Fibroblast of villous mesenchyme (primary cell): ENCODE data around the gene LRFN4. TPM values are rescaled to one million over a fixed set of nuclear protein-coding genes. Genes with fewer than 3 reads are reported as not detected.

Source experiments
- DNase-seq: peaks from one replicate; pipeline ENCODE4 v3.0.0-alpha.2; 2010; ENCODE audit warnings: low read depth
- H3K4me3 ChIP-seq: 2 replicates; pipeline ENCODE4 v1.5.1; 2011; ENCODE audit warnings: low read depth, mild to moderate bottlenecking, low read length
- total RNA-seq: library from RNA; depleted of rRNA; stranded (reverse); fragments of >200 nt; gene quantifications from 2 replicates; pipeline ENCODE4 v1.2.3, GENCODE V29; 2012
- TF ChIP-seq, protein P1 (sequence below): IDR thresholded peaks from 2 replicates; pipeline ENCODE4 v1.5.1; 2012; ENCODE audit warnings: low read depth, mild to moderate bottlenecking, low read length; ENCODE audit not compliant: insufficient read depth

Gene LRFN4
- total RNA-seq, 1 donor = 9.9 TPM

DNA sequence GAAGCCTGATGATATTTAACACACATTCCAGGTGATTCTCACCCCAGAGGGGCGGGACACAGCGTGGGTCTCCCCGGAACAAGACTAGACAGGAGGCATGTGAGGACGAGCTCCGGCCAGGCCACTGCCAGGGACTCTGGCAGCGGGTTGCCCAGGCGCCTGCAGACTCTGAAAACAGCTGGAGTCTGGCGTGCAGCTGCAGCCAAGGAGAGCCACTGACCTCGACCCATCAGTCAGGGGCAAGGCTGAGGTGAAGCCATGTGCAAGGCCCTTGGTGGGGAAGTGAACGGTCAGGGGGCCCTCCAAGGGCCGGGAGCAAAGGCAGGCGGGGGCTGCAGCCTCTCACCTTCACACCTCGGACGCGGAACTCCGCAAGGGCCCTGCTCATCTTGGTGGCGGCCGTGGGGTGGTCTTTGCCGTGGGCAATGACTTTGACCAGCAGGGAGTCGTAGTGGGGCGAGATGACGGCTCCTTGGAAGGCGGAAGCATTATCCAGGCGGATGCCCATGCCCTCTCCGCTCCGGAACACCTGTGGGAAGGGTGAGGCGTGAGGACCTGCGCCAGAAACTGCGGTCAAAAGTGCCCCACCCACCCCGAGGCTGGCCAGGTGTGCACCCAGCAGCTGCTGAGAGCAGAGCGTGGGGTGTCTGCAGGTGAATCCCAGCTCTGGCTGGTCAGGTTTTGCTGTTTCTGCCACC is 6.7 kb downstream of the LRFN4 start:
- no peak overlapping the region for H3K4me3 ChIP-seq
- TF ChIP-seq, protein P1, sequence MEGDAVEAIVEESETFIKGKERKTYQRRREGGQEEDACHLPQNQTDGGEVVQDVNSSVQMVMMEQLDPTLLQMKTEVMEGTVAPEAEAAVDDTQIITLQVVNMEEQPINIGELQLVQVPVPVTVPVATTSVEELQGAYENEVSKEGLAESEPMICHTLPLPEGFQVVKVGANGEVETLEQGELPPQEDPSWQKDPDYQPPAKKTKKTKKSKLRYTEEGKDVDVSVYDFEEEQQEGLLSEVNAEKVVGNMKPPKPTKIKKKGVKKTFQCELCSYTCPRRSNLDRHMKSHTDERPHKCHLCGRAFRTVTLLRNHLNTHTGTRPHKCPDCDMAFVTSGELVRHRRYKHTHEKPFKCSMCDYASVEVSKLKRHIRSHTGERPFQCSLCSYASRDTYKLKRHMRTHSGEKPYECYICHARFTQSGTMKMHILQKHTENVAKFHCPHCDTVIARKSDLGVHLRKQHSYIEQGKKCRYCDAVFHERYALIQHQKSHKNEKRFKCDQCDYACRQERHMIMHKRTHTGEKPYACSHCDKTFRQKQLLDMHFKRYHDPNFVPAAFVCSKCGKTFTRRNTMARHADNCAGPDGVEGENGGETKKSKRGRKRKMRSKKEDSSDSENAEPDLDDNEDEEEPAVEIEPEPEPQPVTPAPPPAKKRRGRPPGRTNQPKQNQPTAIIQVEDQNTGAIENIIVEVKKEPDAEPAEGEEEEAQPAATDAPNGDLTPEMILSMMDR = no peak
- no peak for DNase-seq

DNA sequence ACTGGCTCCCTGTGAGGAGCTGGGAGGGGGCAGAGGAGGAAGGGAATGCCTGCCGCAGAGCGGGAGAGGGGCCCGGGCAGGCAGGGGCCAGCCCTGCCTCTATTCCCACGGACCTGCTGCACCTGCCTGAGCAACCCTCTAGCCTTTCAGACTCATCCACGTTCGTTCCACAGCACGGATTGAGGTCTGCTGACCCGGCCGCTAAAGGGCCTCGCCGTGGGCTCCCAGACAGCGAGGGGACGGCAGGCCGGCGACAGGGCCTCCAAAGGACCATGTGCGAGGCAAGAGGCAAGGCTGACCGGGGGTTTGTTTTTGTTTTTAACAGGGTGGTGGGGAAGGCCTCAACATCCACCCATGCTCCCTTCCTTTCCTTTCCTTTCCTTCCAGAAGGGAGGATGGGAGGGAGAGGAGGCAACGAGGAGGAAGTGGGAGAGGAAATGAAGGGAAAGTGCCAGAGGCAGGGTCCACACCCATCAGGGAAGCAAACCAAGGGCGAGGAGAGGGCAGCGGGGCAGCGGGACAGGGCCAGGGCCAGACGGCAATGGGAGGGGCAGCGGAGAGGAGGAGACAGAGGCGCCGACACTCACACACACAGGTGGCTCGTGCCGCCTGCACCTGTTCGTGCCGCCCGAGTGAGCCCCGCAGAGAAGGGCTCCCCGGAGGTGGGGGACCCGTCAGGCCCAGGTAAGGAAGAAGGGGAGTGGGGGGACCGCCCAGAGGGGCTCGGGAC is 7.5 kb downstream of the LRFN4 start:
- DNase-seq = no peak
- H3K4me3 ChIP-seq = no peak overlapping the region
- TF ChIP-seq, protein P1 = no peak

DNA sequence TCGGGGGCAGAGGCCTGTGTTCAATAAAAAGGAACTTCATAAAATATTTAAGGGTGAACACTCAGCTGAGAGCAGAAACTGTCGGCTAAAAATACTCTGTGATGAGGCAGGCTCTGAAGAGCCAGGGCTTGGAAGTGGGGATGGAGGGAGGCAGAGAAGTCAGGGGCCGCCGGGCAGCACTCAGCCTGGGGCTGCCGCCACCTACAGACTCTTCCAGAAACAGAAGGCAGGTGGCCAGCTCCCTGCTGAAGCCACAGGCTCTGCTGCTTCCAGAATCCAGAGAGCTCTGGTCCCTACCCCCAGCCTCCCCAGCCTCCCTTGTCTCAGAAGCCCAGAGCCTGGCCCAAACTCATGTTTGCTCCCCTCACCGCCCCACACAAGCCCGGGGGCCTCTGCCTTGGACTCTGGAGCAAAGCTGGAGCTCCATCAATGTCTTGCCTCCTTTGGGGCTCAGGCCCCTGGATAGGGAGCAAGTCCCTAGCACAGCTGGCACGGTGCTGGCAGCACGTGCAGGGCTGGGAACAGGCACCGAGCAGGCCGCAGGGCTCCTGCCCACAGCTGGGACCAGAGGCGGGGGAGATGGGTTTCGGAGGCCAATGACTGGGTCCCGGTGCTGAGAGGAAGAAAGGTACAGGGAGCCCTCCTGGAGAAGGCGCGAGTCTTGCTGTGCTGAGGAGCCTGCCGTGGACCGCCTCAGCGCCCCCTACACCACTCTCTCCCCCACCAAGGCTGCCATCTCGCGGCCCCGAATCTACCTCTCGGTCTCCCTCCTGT is 8.2 kb downstream of the LRFN4 start:
- TF ChIP-seq, protein P1 = no peak
- no peak overlapping the region for H3K4me3 ChIP-seq
- DNase-seq = no peak

DNA sequence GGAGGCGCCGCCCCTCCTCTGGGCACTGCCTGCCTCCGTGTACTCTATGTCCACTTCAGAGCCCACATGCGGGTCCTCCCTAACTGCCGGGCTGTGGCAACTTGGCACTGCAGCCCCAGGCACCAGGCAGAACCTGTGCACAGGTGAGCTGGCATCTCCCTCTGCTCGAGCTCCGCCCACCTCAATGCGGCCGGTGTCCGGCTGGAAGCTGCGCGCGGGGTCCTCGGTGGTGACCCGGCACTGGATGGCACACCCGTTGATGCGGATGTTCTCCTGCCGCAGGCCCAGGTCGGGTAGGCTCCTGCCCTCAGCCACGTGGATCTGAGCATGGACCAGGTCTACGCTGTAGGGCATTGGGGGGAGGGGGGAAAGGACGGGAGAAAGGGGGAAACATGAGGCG is 9.1 kb downstream of the LRFN4 start:
- TF ChIP-seq, protein P1 = no peak
- DNase-seq = no peak
- no peak overlapping the region for H3K4me3 ChIP-seq

DNA sequence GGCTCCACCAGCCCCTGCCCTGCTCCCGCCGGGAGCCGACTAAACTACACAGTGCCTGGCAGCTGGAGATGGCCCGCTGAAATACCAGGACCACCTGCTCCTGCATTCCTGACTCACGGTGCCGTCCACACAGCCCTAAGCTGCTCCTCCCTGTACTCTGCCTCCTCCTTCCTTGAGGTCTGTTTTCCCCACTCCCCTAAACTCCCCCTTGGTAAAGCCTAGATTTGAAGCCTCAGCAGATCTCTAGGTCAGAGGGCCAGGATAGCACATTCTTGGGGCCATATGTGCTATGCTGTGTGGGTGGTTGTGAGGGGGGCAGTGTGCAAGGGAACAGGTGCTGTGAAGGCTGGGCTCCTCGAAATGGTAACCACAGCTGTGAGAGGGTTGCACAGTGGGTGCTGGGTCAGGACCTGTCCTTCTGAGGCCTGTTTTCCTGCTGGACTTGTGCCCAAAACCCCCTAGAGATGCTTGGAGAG is 9.7 kb downstream of the LRFN4 start:
- no peak overlapping the region for H3K4me3 ChIP-seq
- TF ChIP-seq, protein P1 = no peak
- DNase-seq = no peak

DNA sequence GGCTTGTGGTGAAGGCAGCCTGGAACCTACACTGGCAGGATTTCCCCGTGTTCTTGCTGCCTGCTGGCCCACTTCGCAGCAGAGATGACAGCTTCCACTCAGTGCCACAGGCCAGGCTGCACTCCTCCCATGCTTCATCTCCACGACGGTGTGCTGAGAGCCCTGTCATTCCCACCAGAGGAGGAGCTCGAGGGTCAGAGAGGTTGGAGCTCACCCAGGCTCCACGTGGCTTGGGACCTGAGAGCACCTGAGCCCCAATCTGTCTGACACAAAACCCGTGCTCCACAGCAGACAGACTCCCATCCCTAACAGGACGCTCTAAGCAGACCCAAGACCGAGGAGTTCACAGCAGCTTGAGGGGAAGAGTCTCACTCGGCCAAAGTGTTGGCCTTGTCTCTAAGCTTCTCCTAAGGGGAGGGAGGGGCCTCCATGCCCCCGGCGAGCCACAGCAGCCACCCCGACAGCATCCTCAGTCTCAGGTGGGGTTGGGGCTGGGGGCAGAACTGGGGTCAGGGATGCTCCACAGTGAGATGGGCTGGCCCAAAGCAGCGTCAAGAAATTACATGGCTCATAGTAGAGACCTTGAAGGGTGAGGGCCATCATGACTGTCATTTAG is 10.7 kb downstream of the LRFN4 start:
- TF ChIP-seq, protein P1 = no peak

More for the DNA sequence above, 10.7 kb downstream of the LRFN4 start:
- H3K4me3 ChIP-seq = no peak overlapping the region
- DNase-seq = no peak
